Stimulated activated CD4-positive, alpha-beta T cell treated with anti-CD3 and anti-CD28 coated beads, TNF-alpha, amount 100 ng/mL, for 24 hours (primary cell): ENCODE measurements around the gene MED12L.

Source experiments
- DNase-seq, 3 experiments: peaks; one replicate each; pipeline ENCODE4 v3.0.0-alpha.2; 2020; ENCODE audit warnings: low read depth in 3 of 3

Gene MED12L

GRCh38 chr3:151318991-151319390 is 233.5 kb downstream of the MED12L start:
- DNase-seq: no peak

- no peak for DNase-seq
These were observed 234.2 kb downstream of the MED12L start for GRCh38 chr3:151319628-151320027.

- no peak for DNase-seq
These were observed 234.7 kb downstream of the MED12L start for GRCh38 chr3:151320131-151320530.

- DNase-seq: no peak
These were observed 236.1 kb downstream of the MED12L start for GRCh38 chr3:151321526-151321925.

GRCh38 chr3:151322511-151322910 is 237.0 kb downstream of the MED12L start:
- no peak for DNase-seq

GRCh38 chr3:151327571-151328198 is 242.2 kb downstream of the MED12L start:
- no peak for DNase-seq

GRCh38 chr3:151328298-151328995 is 243.0 kb downstream of the MED12L start:
- DNase-seq: no peak

- no peak for DNase-seq
These were observed 243.9 kb downstream of the MED12L start, which contains the start of gene P2RY13 for GRCh38 chr3:151329363-151329762. P2RY13 (minus strand) TSS chr3:151329549; CDS start chr3:151329528, 21 bp downstream.

GRCh38 chr3:151330379-151330778 is 244.9 kb downstream of the MED12L start:
- no peak for DNase-seq

GRCh38 chr3:151330899-151331298 is 245.4 kb downstream of the MED12L start:
- DNase-seq: no peak

- DNase-seq: no peak
These were observed 246.2 kb downstream of the MED12L start for GRCh38 chr3:151331696-151332095.

- DNase-seq: no peak
These were observed 260.4 kb downstream of the MED12L start for GRCh38 chr3:151345859-151346258.

GRCh38 chr3:151346292-151346691 is 260.8 kb downstream of the MED12L start:
- no peak for DNase-seq

GRCh38 chr3:151347432-151347831 is 262.0 kb downstream of the MED12L start:
- DNase-seq: no peak

- no peak for DNase-seq
These were observed 265.2 kb downstream of the MED12L start for GRCh38 chr3:151350656-151351055.

- no peak for DNase-seq
These were observed 265.8 kb downstream of the MED12L start for GRCh38 chr3:151351219-151351618.

GRCh38 chr3:151351648-151352047 is 266.2 kb downstream of the MED12L start:
- DNase-seq: no peak

GRCh38 chr3:151356794-151357462 is 271.5 kb downstream of the MED12L start:
- no peak for DNase-seq

GRCh38 chr3:151357463-151357850 is 272.0 kb downstream of the MED12L start:
- DNase-seq: no peak

GRCh38 chr3:151362751-151363174 is 277.3 kb downstream of the MED12L start:
- DNase-seq: no peak

- DNase-seq: no peak
These were observed 281.5 kb downstream of the MED12L start for GRCh38 chr3:151366993-151367392.

GRCh38 chr3:151367448-151367847 is 282.0 kb downstream of the MED12L start:
- no peak for DNase-seq

GRCh38 chr3:151371526-151371925 is 286.1 kb downstream of the MED12L start:
- no peak for DNase-seq
